ENCODE results near the gene KCNH4. TPM values are rescaled to one million over a fixed set of nuclear protein-coding genes. Genes with fewer than 3 reads are reported as not detected.
"Not testable (repeated sequence)": the region's sequence is repeated elsewhere in the genome, so short reads cannot be mapped to it uniquely, and the experiment has no call there.

Gene KCNH4
- total RNA-seq (ENCODE audit: low replicate concordance): 0.09 TPM in 1 of 2 replicates, not detected in the other

- peak; percentile 55 for TF ChIP-seq CTCF (IDR thresholded peaks at IDR 0.05; ENCODE audit: insufficient read depth, low read length)
- H3K4me3 ChIP-seq (ENCODE audit: low read depth, low read length): peak within 1 kb of the TSS; percentile 40
- peak; percentile 67 for DNase-seq (ENCODE audit: low read depth)
Observed at GRCh38 chr17:42180922-42181850, at the start of gene KCNH4. TSS of gene KCNH4 (minus strand) at chr17:42181142. CDS start at chr17:42180945, 197 bp downstream.

- TF ChIP-seq CTCF (IDR thresholded peaks at IDR 0.05; ENCODE audit: insufficient read depth, low read length): no peak
- no peak overlapping the region for H3K4me3 ChIP-seq (ENCODE audit: low read depth, low read length)
- no peak for DNase-seq (ENCODE audit: low read depth)
Observed at GRCh38 chr17:42230225-42230624, 49.3 kb upstream of the KCNH4 start.

GRCh38 chr17:42227849-42228700, 47.1 kb upstream of the KCNH4 start:
- TF ChIP-seq CTCF (IDR thresholded peaks at IDR 0.05; ENCODE audit: insufficient read depth, low read length): no peak
- no peak overlapping the region for H3K4me3 ChIP-seq (ENCODE audit: low read depth, low read length)
- peak; percentile 24 for DNase-seq (ENCODE audit: low read depth)

GRCh38 chr17:42225646-42226045, 44.7 kb upstream of the KCNH4 start:
- no peak for DNase-seq (ENCODE audit: low read depth)
- H3K4me3 ChIP-seq (ENCODE audit: low read depth, low read length): no peak overlapping the region
- no peak for TF ChIP-seq CTCF (IDR thresholded peaks at IDR 0.05; ENCODE audit: insufficient read depth, low read length)

GRCh38 chr17:42224651-42225050, 43.7 kb upstream of the KCNH4 start:
- no peak for DNase-seq (ENCODE audit: low read depth)
- TF ChIP-seq CTCF (IDR thresholded peaks at IDR 0.05; ENCODE audit: insufficient read depth, low read length): no peak
- no peak overlapping the region for H3K4me3 ChIP-seq (ENCODE audit: low read depth, low read length)

GRCh38 chr17:42221886-42222745, 41.2 kb upstream of the KCNH4 start:
- peak; percentile 64 for DNase-seq (ENCODE audit: low read depth)

GRCh38 chr17:42219280-42219679, 38.3 kb upstream of the KCNH4 start:
- not testable (repeated sequence) for DNase-seq (ENCODE audit: low read depth); H3K4me3 ChIP-seq (ENCODE audit: low read depth, low read length)

More at GRCh38 chr17:42221886-42222745, 41.2 kb upstream of the KCNH4 start:
- no peak overlapping the region for H3K4me3 ChIP-seq (ENCODE audit: low read depth, low read length)
- TF ChIP-seq CTCF (IDR thresholded peaks at IDR 0.05; ENCODE audit: insufficient read depth, low read length): peak; percentile 77

All from fibroblast of the aortic adventitia (primary cell).